ENCODE measurements around the gene NNAT.
"Not testable (repeated sequence)": the region's sequence is repeated elsewhere in the genome, so short reads cannot be mapped to it uniquely, and the experiment has no call there.

NNAT gene

DNA sequence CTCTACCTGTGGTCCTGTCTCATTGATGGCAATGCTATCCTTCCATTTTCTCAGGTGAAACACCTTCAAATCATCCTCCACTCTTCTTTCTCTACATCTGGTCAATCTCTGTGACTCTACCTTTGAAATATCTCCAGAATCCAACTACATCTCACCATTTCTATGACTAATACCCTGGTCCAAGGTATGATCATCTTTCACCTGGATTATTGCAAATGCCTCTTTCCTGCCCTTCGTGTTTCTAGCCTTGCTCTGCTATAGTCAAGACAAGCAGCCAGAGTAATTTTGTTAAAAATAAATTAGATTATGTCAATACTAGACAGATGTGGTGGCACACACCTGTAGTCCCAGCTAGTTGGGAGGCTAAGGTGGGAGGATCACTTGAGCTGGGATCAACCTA is 24.5 kb downstream of the NNAT start:
- Histone ChIP-seq H3K9me3 (ENCODE audit: insufficient read depth, low read depth, low read length) (no peaks in the 10 kb centered on the region), H3K9ac (ENCODE audit: low read depth, low read length) (no peak overlapping the region), H3K27ac (ENCODE audit: low read depth, low read length) (no peak overlapping the region), H3K4me3 (ENCODE audit: low read length) (no peak overlapping the region), H3K36me3 (ENCODE audit: insufficient read depth, low read length) (no peaks in the 10 kb centered on the region), H3K27me3 (ENCODE audit: insufficient read depth, low read length) (no peaks in the 10 kb centered on the region), H3K4me1 (ENCODE audit: insufficient read depth, low read length) (no peaks in the 10 kb centered on the region)
- 95% methylated on average over 1 of the region's 1 CpG for WGBS

DNA sequence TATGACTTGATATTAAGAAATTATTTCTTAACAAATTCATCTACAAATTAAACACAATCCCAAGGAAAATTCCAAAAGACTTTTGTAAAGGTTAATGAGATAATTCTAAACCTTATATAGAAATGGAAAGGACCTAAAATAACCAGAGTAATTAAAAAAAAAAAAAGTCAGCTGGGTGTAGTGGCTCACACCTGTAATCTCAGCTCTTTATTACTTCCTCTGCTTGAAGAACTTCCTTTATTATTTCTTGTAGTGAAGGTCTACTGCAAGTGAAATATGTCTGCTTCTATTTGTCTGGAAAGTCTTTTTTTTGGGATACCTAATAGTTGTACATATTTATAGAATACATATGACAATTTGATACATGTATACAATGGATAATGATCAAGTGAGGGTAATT is 26.9 kb downstream of the NNAT start:
- no peak overlapping the region for H3K9ac ChIP-seq (ENCODE audit: low read depth, low read length)
- H3K9me3 ChIP-seq (ENCODE audit: insufficient read depth, low read depth, low read length), result no peaks in the 10 kb centered on the region

DNA sequence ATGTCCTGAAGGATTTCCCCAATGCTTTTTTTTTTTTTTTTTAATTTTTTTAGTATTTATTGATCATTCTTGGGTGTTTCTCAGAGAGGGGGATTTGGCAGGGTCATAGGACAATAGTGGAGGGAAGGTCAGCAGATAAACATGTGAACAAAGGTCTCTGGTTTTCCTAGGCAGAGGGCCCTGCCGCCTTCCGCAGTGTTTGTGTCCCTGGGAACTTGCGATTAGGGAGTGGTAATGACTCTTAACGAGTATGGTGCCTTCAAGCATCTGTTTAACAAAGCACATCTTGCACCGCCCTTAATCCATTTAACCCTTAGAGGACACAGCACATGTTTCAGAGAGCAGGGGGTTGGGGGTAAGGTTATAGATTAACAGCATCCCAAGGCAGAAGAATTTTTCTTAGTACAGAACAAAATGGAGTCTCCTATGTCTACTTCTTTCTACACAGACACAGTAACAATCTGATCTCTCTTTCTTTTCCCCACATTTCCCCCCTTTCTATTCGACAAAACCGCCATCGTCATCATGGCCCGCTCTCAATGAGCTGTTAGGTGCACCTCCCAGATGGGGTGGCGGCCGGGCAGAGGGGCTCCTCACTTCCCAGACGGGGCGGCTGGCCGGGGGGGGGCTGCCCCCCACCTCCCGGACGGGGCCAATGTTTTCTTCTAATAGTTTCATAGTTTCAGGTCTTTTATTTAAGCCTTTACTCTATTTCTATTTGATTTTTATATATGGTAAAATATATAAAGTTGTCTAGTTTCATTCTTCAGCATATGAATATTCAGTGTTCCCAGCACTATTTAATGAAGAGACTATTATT is 29.3 kb downstream of the NNAT start:
- not testable (repeated sequence) for H3K36me3 ChIP-seq (ENCODE audit: insufficient read depth, low read length); H3K27me3 ChIP-seq (ENCODE audit: insufficient read depth, low read length); H3K9ac ChIP-seq (ENCODE audit: low read depth, low read length); H3K9me3 ChIP-seq (ENCODE audit: insufficient read depth, low read depth, low read length); H3K4me3 ChIP-seq (ENCODE audit: low read length); H3K4me1 ChIP-seq (ENCODE audit: insufficient read depth, low read length); H3K27ac ChIP-seq (ENCODE audit: low read depth, low read length)
- 55% methylated on average over 12 of the region's 16 CpGs for WGBS

More for the DNA sequence above, 26.9 kb downstream of the NNAT start:
- Histone ChIP-seq H3K4me1 (ENCODE audit: insufficient read depth, low read length) (no peaks in the 10 kb centered on the region), H3K4me3 (ENCODE audit: low read length) (no peak overlapping the region), H3K27ac (ENCODE audit: low read depth, low read length) (no peak overlapping the region), H3K27me3 (ENCODE audit: insufficient read depth, low read length) (no peaks in the 10 kb centered on the region), H3K36me3 (ENCODE audit: insufficient read depth, low read length) (no peaks in the 10 kb centered on the region)

DNA sequence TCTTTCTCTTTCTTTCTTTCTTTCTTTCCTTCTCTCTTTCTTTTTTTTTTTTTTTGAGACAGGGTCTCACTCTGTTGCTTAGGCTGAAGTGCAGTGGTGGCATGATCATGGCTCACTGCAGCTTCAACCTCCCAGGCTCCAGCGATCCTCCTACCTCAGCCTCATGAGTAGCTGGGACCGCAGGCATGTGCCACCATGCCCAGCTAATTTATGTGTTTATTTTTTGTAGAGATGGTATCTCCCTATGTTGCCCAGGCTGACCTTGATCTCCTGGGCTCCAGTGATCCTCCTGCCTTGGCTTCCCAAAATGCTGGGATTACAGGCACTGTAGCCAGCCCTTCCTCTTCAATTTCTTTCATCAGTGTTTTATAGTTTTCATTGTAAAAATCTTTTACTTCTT is 30.6 kb downstream of the NNAT start:
- H3K4me3 ChIP-seq (ENCODE audit: low read length), result not testable (repeated sequence)

DNA sequence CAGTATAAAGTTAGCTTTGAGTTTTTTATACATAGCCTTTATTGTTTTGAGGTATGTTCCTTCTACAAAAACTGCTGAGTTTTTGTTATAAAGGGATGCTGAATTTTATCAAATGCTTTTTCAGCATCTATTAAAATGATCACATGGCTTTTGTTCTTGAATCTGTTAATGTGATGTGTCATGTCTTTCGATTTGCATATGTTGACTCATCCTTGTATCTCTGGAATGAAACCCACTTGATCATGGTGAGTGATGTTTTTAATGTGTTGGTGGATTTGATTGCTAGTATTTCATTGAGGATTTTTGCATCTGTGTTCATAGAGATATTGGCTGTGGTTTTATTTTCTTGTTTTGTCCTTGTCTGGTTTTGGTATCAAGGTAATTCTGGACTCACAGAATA is 31.4 kb downstream of the NNAT start:
- no peak overlapping the region for H3K27ac ChIP-seq (ENCODE audit: low read depth, low read length)
- 82% methylated on average over 1 of the region's 1 CpG for WGBS
- no peak overlapping the region for H3K9ac ChIP-seq (ENCODE audit: low read depth, low read length)
- no peaks in the 10 kb centered on the region for H3K27me3 ChIP-seq (ENCODE audit: insufficient read depth, low read length)
- H3K9me3 ChIP-seq (ENCODE audit: insufficient read depth, low read depth, low read length), result no peaks in the 10 kb centered on the region
- no peaks in the 10 kb centered on the region for H3K4me1 ChIP-seq (ENCODE audit: insufficient read depth, low read length)
- H3K36me3 ChIP-seq (ENCODE audit: insufficient read depth, low read length), result no peaks in the 10 kb centered on the region
- H3K4me3 ChIP-seq (ENCODE audit: low read length), result no peak overlapping the region

More for the DNA sequence above, 30.6 kb downstream of the NNAT start:
- not testable (repeated sequence) for H3K4me1 ChIP-seq (ENCODE audit: insufficient read depth, low read length); H3K9ac ChIP-seq (ENCODE audit: low read depth, low read length); H3K27me3 ChIP-seq (ENCODE audit: insufficient read depth, low read length); H3K9me3 ChIP-seq (ENCODE audit: insufficient read depth, low read depth, low read length); H3K36me3 ChIP-seq (ENCODE audit: insufficient read depth, low read length); H3K27ac ChIP-seq (ENCODE audit: low read depth, low read length)
- WGBS, result 100% methylated on average over 2 of the region's 2 CpGs

DNA sequence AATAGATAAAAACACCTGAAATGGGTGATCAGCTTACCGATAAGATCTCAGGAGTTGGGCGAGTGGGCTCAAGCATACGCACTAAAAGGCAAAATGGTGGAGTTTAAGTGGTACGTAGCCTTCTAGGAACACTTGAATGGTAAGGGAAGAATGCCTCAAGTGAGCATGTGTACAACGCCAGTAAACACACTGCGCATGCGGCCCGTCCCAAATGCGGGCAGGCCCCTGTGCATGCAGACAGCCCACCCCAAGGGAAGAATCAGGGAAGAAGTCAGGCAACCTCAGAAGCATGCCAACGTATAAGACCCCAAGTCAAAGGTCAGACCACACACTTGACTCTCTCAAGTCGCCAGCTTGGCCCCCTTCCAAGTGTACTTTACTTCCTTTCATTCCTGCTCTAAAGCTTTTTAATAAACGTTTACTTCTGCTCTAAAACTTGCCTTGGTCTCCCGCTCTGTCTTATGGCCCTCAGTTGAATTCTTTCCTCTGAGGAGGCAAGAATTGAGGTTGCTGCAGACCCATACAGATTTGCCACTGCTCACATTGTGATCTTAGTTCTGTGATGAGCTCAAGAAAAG is 33.8 kb downstream of the NNAT start:
- 92% methylated on average over 13 of the region's 13 CpGs for WGBS

DNA sequence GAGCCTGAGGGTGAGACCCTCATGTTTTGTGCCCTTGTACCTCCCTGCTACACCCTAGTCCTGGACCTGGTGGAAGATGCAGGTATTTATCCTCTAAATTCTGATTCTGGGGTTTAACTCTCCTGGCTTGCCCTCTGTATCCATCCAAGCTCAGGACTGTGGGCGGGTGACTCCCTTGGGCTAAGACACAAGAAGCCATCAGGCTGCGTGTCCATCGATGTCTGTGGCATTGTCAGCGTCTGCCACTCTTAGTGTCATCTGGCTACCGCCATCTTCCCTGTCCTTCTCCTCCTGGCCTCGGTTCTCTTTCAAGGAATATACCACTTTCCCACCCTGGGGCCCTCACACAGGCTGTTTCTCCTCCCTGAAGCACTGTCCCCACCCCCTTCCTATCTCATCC is 35.5 kb downstream of the NNAT start:
- Histone ChIP-seq H3K9ac (ENCODE audit: low read depth, low read length) (no peak overlapping the region), H3K4me1 (ENCODE audit: insufficient read depth, low read length) (no peaks in the 10 kb centered on the region), H3K36me3 (ENCODE audit: insufficient read depth, low read length) (no peaks in the 10 kb centered on the region), H3K27ac (ENCODE audit: low read depth, low read length) (no peak overlapping the region), H3K4me3 (ENCODE audit: low read length) (no peak overlapping the region), H3K9me3 (ENCODE audit: insufficient read depth, low read depth, low read length) (no peaks in the 10 kb centered on the region), H3K27me3 (ENCODE audit: insufficient read depth, low read length) (no peaks in the 10 kb centered on the region)
- 89% methylated on average over 6 of the region's 6 CpGs for WGBS

More for the DNA sequence above, 33.8 kb downstream of the NNAT start:
- not testable (repeated sequence) for H3K27me3 ChIP-seq (ENCODE audit: insufficient read depth, low read length); H3K27ac ChIP-seq (ENCODE audit: low read depth, low read length); H3K4me3 ChIP-seq (ENCODE audit: low read length); H3K36me3 ChIP-seq (ENCODE audit: insufficient read depth, low read length); H3K4me1 ChIP-seq (ENCODE audit: insufficient read depth, low read length); H3K9me3 ChIP-seq (ENCODE audit: insufficient read depth, low read depth, low read length); H3K9ac ChIP-seq (ENCODE audit: low read depth, low read length)

DNA sequence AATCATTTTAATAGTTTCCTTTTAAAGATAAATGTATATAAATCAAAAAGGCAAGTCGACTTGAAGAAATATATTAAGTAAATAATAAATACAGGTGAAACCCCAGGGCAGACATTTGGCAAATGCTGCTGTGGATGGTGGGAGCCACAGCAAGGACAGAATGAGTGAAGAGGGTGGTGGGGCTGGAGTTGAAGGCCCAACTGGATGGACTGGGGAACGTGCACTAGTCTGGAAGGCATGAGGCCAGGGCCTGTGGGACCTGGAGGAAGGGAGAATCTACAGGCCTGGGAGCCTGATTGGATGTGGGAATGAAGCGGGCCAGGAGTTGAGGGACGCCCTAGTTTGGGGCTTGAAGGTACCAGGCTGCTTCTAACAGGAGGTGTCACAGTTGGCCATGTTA is 37.3 kb downstream of the NNAT start:
- 88% methylated on average over 4 of the region's 4 CpGs for WGBS
- Histone ChIP-seq H3K27ac (ENCODE audit: low read depth, low read length) (no peak overlapping the region), H3K4me3 (ENCODE audit: low read length) (no peak overlapping the region), H3K9ac (ENCODE audit: low read depth, low read length) (no peak overlapping the region), H3K27me3 (ENCODE audit: insufficient read depth, low read length) (no peaks in the 10 kb centered on the region), H3K36me3 (ENCODE audit: insufficient read depth, low read length) (no peaks in the 10 kb centered on the region), H3K4me1 (ENCODE audit: insufficient read depth, low read length) (no peaks in the 10 kb centered on the region), H3K9me3 (ENCODE audit: insufficient read depth, low read depth, low read length) (no peaks in the 10 kb centered on the region)

DNA sequence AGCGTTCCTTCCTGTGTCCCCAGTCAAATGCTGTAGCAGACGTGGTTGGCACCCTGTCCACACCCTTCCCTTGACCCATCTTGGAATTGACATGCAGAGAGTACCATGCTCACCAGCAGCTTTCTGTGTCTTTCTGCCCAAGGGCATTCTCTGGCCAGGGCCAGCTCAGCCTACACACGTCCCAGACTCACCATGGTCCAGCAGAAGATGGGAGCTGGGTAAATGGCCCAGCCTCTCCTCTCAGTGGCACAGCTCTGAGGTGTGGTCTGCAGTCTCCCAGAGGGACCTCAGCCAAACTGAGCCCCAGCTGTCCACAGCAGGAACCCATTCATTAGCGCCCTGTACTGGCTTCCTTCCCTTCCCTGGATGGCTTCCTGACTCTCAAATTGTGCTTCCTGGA is 37.7 kb downstream of the NNAT start:
- Histone ChIP-seq H3K4me3 (ENCODE audit: low read length) (no peak overlapping the region), H3K9me3 (ENCODE audit: insufficient read depth, low read depth, low read length) (no peaks in the 10 kb centered on the region), H3K9ac (ENCODE audit: low read depth, low read length) (no peak overlapping the region), H3K27me3 (ENCODE audit: insufficient read depth, low read length) (no peaks in the 10 kb centered on the region), H3K4me1 (ENCODE audit: insufficient read depth, low read length) (no peaks in the 10 kb centered on the region), H3K27ac (ENCODE audit: low read depth, low read length) (no peak overlapping the region), H3K36me3 (ENCODE audit: insufficient read depth, low read length) (no peaks in the 10 kb centered on the region)
- WGBS, result 86% methylated on average over 4 of the region's 4 CpGs

DNA sequence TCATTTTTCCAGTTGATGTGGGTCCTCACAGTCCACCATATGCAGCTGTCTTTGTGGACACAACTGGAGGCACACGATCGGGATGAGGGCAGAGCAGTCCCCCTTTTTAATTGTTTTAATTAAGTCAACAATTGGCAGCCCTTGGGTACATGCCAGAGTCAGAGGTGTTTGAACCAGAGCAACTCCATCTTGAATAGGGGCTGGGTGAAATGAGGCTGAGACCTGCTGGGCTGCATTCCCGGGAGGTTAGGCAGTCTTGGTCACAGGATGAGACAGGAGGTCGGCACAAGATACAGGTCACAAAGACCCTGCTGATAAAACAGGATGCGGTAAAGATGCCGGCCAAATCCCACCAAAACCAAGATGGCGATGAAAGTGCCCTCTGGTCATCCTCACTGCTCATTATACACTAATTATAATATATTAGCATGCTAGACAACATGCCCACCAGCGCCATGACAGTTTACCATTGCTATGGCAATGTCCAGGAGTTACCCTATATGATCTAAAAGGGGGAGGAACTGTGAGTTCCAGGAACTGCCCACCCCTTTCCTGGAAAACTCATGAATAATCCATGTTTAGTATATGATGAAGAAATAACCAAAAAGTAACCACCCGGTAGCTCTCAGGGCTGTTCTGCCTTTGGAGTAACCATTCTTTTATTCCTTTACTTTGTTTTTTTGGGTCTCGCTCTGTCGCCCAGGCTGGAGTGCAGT is 38.4 kb downstream of the NNAT start:
- H3K27me3 ChIP-seq (ENCODE audit: insufficient read depth, low read length), result no peaks in the 10 kb centered on the region
- no peak overlapping the region for H3K4me3 ChIP-seq (ENCODE audit: low read length)
- no peaks in the 10 kb centered on the region for H3K9me3 ChIP-seq (ENCODE audit: insufficient read depth, low read depth, low read length)
- WGBS, result 97% methylated on average over 10 of the region's 11 CpGs
- H3K9ac ChIP-seq (ENCODE audit: low read depth, low read length), result no peak overlapping the region
- no peaks in the 10 kb centered on the region for H3K4me1 ChIP-seq (ENCODE audit: insufficient read depth, low read length)
- no peak overlapping the region for H3K27ac ChIP-seq (ENCODE audit: low read depth, low read length)
- no peaks in the 10 kb centered on the region for H3K36me3 ChIP-seq (ENCODE audit: insufficient read depth, low read length)

DNA sequence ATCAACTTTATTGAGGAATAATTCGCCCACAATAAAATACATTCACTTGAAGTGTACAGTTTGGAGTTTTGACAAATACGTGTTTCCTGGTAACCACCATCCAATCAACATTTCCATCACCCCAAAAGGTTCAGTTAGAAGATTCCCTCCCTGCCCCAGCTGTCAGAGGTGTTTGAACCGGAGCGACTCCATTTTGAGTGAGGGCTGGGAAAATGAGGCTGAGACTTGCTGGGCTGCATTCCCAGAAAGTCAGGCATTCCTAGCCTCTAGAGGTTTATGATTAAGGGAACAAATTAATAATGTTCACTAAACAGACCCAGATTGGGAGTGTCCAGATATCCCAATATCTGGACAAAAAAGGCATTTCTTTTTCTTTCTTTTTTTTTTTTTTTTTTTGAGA is 39.6 kb downstream of the NNAT start:
- no peak overlapping the region for H3K9ac ChIP-seq (ENCODE audit: low read depth, low read length)
- H3K27me3 ChIP-seq (ENCODE audit: insufficient read depth, low read length), result peaks cover 4% of the 10 kb centered on the region; the same call in 1 of the 2 replicates
- no peaks in the 10 kb centered on the region for H3K9me3 ChIP-seq (ENCODE audit: insufficient read depth, low read depth, low read length)
- no peak overlapping the region for H3K27ac ChIP-seq (ENCODE audit: low read depth, low read length)
- H3K36me3 ChIP-seq (ENCODE audit: insufficient read depth, low read length), result no peaks in the 10 kb centered on the region
- 93% methylated on average over 4 of the region's 4 CpGs for WGBS
- no peak overlapping the region for H3K4me3 ChIP-seq (ENCODE audit: low read length)
- H3K4me1 ChIP-seq (ENCODE audit: insufficient read depth, low read length), result peaks cover 8% of the 10 kb centered on the region

Measured in HUES64 (cell line).